Activated T-cell treated with anti-CD3 and anti-CD28 coated beads, Interleukin-2, amount 50 U/mL, for 4 hours (primary cell): Measurements from ENCODE around the gene RAB3GAP1. TPM values are rescaled to one million over a fixed set of nuclear protein-coding genes. Genes with fewer than 3 reads are reported as not detected.
"Not testable (repeated sequence)": the region's sequence is repeated elsewhere in the genome, so short reads cannot be mapped to it uniquely, and the experiment has no call there.

Experiments used
- ATAC-seq, 2 donors: fragments of 200-7000 bp; cut with Tn5 transposase; one replicate each; pipeline ENCODE4 v1.10.0; 2021
- DNase-seq: peaks from one replicate; pipeline ENCODE4 v3.0.0-alpha.2; 2020
- H3K27me3 Mint-ChIP-seq: one replicate; pipeline ENCODE4 v1.8.0; 2021; ENCODE audit warnings: low read depth, mixed read lengths
- H3K36me3 Mint-ChIP-seq: one replicate; pipeline ENCODE4 v1.8.0; 2022; ENCODE audit warnings: mixed read lengths; ENCODE audit not compliant: insufficient read depth
- H3K4me1 Mint-ChIP-seq: one replicate; pipeline ENCODE4 v1.8.0; 2021; ENCODE audit warnings: low read depth, mixed read lengths
- H3K4me3 Mint-ChIP-seq: one replicate; pipeline ENCODE4 v1.8.0; 2021; ENCODE audit warnings: mild to moderate bottlenecking, moderate library complexity, mixed read lengths
- H3K9me3 Mint-ChIP-seq: one replicate; pipeline ENCODE4 v1.8.0; 2021; ENCODE audit warnings: mixed read lengths
- total RNA-seq, 3 donors: library from RNA; stranded (reverse); gene quantifications; one replicate each; pipeline ENCODE4 v1.2.1, GENCODE V29; 2021

RAB3GAP1 gene
- total RNA-seq, result 10 to 100 TPM; 33.4 to 38.6 (median 36.7) TPM

GRCh38 chr2:135052042-135052876 lies at the start of gene RAB3GAP1:
RAB3GAP1 (plus strand) TSS chr2:135052292; CDS start chr2:135052308, 16 bp downstream.
- Mint-ChIP-seq H3K4me3 (peak within 1 kb of the TSS; percentile 97), H3K27me3 (no peaks in the 10 kb centered on the region), H3K4me1 (peaks cover 43% of the 10 kb centered on the region), H3K9me3 (no peaks in the 10 kb centered on the region), H3K36me3 (peaks cover 12% of the 10 kb centered on the region)
- ATAC-seq (peak; percentile 85), DNase-seq (peak; percentile 87)

- Mint-ChIP-seq H3K36me3 (no peaks in the 10 kb centered on the region), H3K27me3 (peaks cover 17% of the 10 kb centered on the region), H3K9me3 (no peaks in the 10 kb centered on the region), H3K4me1 (peaks cover 4% of the 10 kb centered on the region), H3K4me3 (no peak overlapping the region)
- DNase-seq (no peak), ATAC-seq (no peak)
Observed at GRCh38 chr2:135002836-135003235, 49.3 kb upstream of the RAB3GAP1 start.

GRCh38 chr2:135004005-135004746 lies 47.9 kb upstream of the RAB3GAP1 start:
- Mint-ChIP-seq H3K9me3 (no peaks in the 10 kb centered on the region), H3K36me3 (no peaks in the 10 kb centered on the region), H3K4me1 (peaks cover 4% of the 10 kb centered on the region), H3K27me3 (peaks cover 17% of the 10 kb centered on the region), H3K4me3 (no peak overlapping the region)
- ATAC-seq (peak; percentile 98 to 99), DNase-seq (peak; percentile 70)

- Mint-ChIP-seq H3K4me1 (peaks cover 4% of the 10 kb centered on the region), H3K27me3 (peaks cover 17% of the 10 kb centered on the region), H3K36me3 (no peaks in the 10 kb centered on the region), H3K4me3 (no peak overlapping the region), H3K9me3 (no peaks in the 10 kb centered on the region)
- no peak for DNase-seq
- ATAC-seq, result no peak
Observed at GRCh38 chr2:135005753-135006152, 46.3 kb upstream of the RAB3GAP1 start.

- H3K27me3 Mint-ChIP-seq, result peaks cover 14% of the 10 kb centered on the region
- peaks cover under 1% of the 10 kb centered on the region for H3K4me1 Mint-ChIP-seq
- DNase-seq (no peak), ATAC-seq (no peak)
- H3K9me3 Mint-ChIP-seq, result no peaks in the 10 kb centered on the region
- H3K36me3 Mint-ChIP-seq, result no peaks in the 10 kb centered on the region
- H3K4me3 Mint-ChIP-seq, result no peak overlapping the region
Observed at GRCh38 chr2:135009339-135009738, 42.8 kb upstream of the RAB3GAP1 start.

- Mint-ChIP-seq H3K9me3 (no peaks in the 10 kb centered on the region), H3K4me1 (no peaks in the 10 kb centered on the region), H3K27me3 (peaks cover 7% of the 10 kb centered on the region), H3K36me3 (no peaks in the 10 kb centered on the region), H3K4me3 (no peak overlapping the region)
- no peak for DNase-seq
- ATAC-seq, result no peak
Observed at GRCh38 chr2:135010200-135010942, 41.7 kb upstream of the RAB3GAP1 start.

- Mint-ChIP-seq H3K36me3 (no peaks in the 10 kb centered on the region), H3K4me3 (no peak overlapping the region), H3K27me3 (peaks cover 7% of the 10 kb centered on the region), H3K9me3 (peaks cover 3% of the 10 kb centered on the region), H3K4me1 (no peaks in the 10 kb centered on the region)
- DNase-seq (no peak), ATAC-seq (no peak)
Observed at GRCh38 chr2:135011633-135012032, 40.5 kb upstream of the RAB3GAP1 start.

GRCh38 chr2:135021618-135022017 lies 30.5 kb upstream of the RAB3GAP1 start:
- Mint-ChIP-seq H3K4me3 (no peak overlapping the region), H3K36me3 (no peaks in the 10 kb centered on the region), H3K27me3 (no peaks in the 10 kb centered on the region), H3K9me3 (no peaks in the 10 kb centered on the region), H3K4me1 (peaks cover 17% of the 10 kb centered on the region)
- ATAC-seq (no peak), DNase-seq (no peak)

GRCh38 chr2:135022952-135023880 lies 28.9 kb upstream of the RAB3GAP1 start:
- H3K4me3 Mint-ChIP-seq, result no peak overlapping the region
- no peak for ATAC-seq
- no peak for DNase-seq
- H3K4me1 Mint-ChIP-seq, result peaks cover 17% of the 10 kb centered on the region
- no peaks in the 10 kb centered on the region for H3K9me3 Mint-ChIP-seq
- no peaks in the 10 kb centered on the region for H3K36me3 Mint-ChIP-seq
- no peaks in the 10 kb centered on the region for H3K27me3 Mint-ChIP-seq

- DNase-seq (no peak), ATAC-seq (no peak)
- Mint-ChIP-seq H3K36me3 (no peaks in the 10 kb centered on the region), H3K4me1 (peaks cover 17% of the 10 kb centered on the region), H3K27me3 (no peaks in the 10 kb centered on the region), H3K4me3 (no peak overlapping the region), H3K9me3 (no peaks in the 10 kb centered on the region)
Observed at GRCh38 chr2:135023886-135024485, 28.1 kb upstream of the RAB3GAP1 start.

GRCh38 chr2:135029481-135030134 lies 22.5 kb upstream of the RAB3GAP1 start:
- Mint-ChIP-seq H3K4me1 (no peaks in the 10 kb centered on the region), H3K36me3 (no peaks in the 10 kb centered on the region), H3K9me3 (no peaks in the 10 kb centered on the region), H3K4me3 (no peak overlapping the region), H3K27me3 (no peaks in the 10 kb centered on the region)
- DNase-seq (no peak), ATAC-seq (no peak)

- DNase-seq (no peak), ATAC-seq (no peak)
- H3K36me3 Mint-ChIP-seq, result no peaks in the 10 kb centered on the region
- H3K9me3 Mint-ChIP-seq, result no peaks in the 10 kb centered on the region
- no peaks in the 10 kb centered on the region for H3K4me1 Mint-ChIP-seq
- no peak overlapping the region for H3K4me3 Mint-ChIP-seq
- no peaks in the 10 kb centered on the region for H3K27me3 Mint-ChIP-seq
Observed at GRCh38 chr2:135030826-135031225, 21.3 kb upstream of the RAB3GAP1 start.

GRCh38 chr2:135033216-135033615 lies 18.9 kb upstream of the RAB3GAP1 start:
- H3K4me3 Mint-ChIP-seq, H3K27me3 Mint-ChIP-seq, H3K9me3 Mint-ChIP-seq, DNase-seq, ATAC-seq, H3K4me1 Mint-ChIP-seq, H3K36me3 Mint-ChIP-seq: not testable (repeated sequence)
